Subcutaneous abdominal adipose tissue (tissue), 5 donors: ENCODE measurements around the gene HMCN2.

Experiments used
- H3K27ac ChIP-seq: one replicate; pipeline ENCODE4 v1.7.0; 2013; ENCODE audit warnings: low read depth, mild to moderate bottlenecking, inconsistent platforms, low read length, moderate library complexity
- H3K27me3 ChIP-seq, 5 donors: one replicate each; pipeline ENCODE4 v1.7.0; 2013; ENCODE audit warnings: low read length in 5 of 5, inconsistent platforms in 1 of 5; ENCODE audit not compliant: control insufficient read depth in 5 of 5, insufficient read depth in 4 of 5
- H3K36me3 ChIP-seq, 5 donors: one replicate each; pipeline ENCODE4 v1.7.0; 2013; ENCODE audit warnings: low read length in 5 of 5; ENCODE audit not compliant: control insufficient read depth in 5 of 5, insufficient read depth in 5 of 5
- H3K4me1 ChIP-seq, 5 donors: one replicate each; pipeline ENCODE4 v1.7.0; 2013; ENCODE audit warnings: low read length in 5 of 5, mild to moderate bottlenecking in 3 of 5, moderate library complexity in 1 of 5; ENCODE audit not compliant: control insufficient read depth in 5 of 5, insufficient read depth in 5 of 5
- H3K4me3 ChIP-seq, 5 donors: one replicate each; pipeline ENCODE4 v1.7.0; 2013; ENCODE audit warnings: low read length in 5 of 5, low read depth in 1 of 5
- H3K9ac ChIP-seq, 5 donors: one replicate each; pipeline ENCODE4 v1.7.0; 2013; ENCODE audit warnings: low read length in 5 of 5, mild to moderate bottlenecking in 4 of 5, moderate library complexity in 3 of 5
- H3K9me3 ChIP-seq, 5 donors: one replicate each; pipeline ENCODE4 v1.7.0; 2013; ENCODE audit warnings: low read length in 5 of 5; ENCODE audit not compliant: control insufficient read depth in 5 of 5
- donor health status: healthy.
- donor health status: healthy.
- donor health status: healthy.
- donor health status: healthy.
- donor health status: healthy.

The HMCN2 gene

GRCh38 chr9:130316430-130316829 is 50.9 kb downstream of the HMCN2 start:
- no peak overlapping the region for H3K9ac ChIP-seq
- no peaks in the 10 kb centered on the region for H3K36me3 ChIP-seq
- no peak overlapping the region for H3K4me3 ChIP-seq
- H3K9me3 ChIP-seq, result no peaks in the 10 kb centered on the region
- H3K27ac ChIP-seq, result no peak overlapping the region
- peaks cover 16 to 35% (median 22%) of the 10 kb centered on the region in 5 donors for H3K27me3 ChIP-seq
- H3K4me1 ChIP-seq, result peaks cover 0 to 23% (median 12%) of the 10 kb centered on the region in 5 donors

- Histone ChIP-seq H3K27ac (peak overlapping the region; percentile 65), H3K9me3 (no peaks in the 10 kb centered on the region), H3K9ac (no peak overlapping the region), H3K36me3 (no peaks in the 10 kb centered on the region), H3K27me3 (peaks cover 21 to 44% (median 34%) of the 10 kb centered on the region in 5 donors), H3K4me1 (peaks cover 0 to 19% (median 10%) of the 10 kb centered on the region in 5 donors), H3K4me3 (no peak overlapping the region)
Measured at GRCh38 chr9:130319300-130319699, 53.7 kb downstream of the HMCN2 start.

GRCh38 chr9:130319944-130320712 is 54.6 kb downstream of the HMCN2 start:
- Histone ChIP-seq H3K4me1 (peaks cover 0 to 19% (median 10%) of the 10 kb centered on the region in 5 donors), H3K9me3 (no peaks in the 10 kb centered on the region), H3K27me3 (peaks cover 21 to 45% (median 36%) of the 10 kb centered on the region in 5 donors), H3K4me3 (peak overlapping the region in 1 of 5 donors; percentile 42), H3K27ac (no peak overlapping the region), H3K36me3 (no peaks in the 10 kb centered on the region), H3K9ac (no peak overlapping the region)

GRCh38 chr9:130320723-130321481 is 55.3 kb downstream of the HMCN2 start:
- peak overlapping the region in 1 of 5 donors; percentile 42 for H3K4me3 ChIP-seq
- no peaks in the 10 kb centered on the region for H3K9me3 ChIP-seq
- H3K27me3 ChIP-seq, result peaks cover 28 to 49% (median 41%) of the 10 kb centered on the region in 5 donors
- peaks cover 0 to 19% (median 10%) of the 10 kb centered on the region in 5 donors for H3K4me1 ChIP-seq
- H3K36me3 ChIP-seq, result no peaks in the 10 kb centered on the region
- no peak overlapping the region for H3K27ac ChIP-seq
- no peak overlapping the region for H3K9ac ChIP-seq

- no peak overlapping the region for H3K9ac ChIP-seq
- H3K36me3 ChIP-seq, result no peaks in the 10 kb centered on the region
- peaks cover 0 to 19% (median 10%) of the 10 kb centered on the region in 5 donors for H3K4me1 ChIP-seq
- no peak overlapping the region for H3K4me3 ChIP-seq
- H3K27ac ChIP-seq, result no peak overlapping the region
- no peaks in the 10 kb centered on the region for H3K9me3 ChIP-seq
- H3K27me3 ChIP-seq, result peaks cover 25 to 51% (median 43%) of the 10 kb centered on the region in 5 donors
Measured at GRCh38 chr9:130321539-130321938, 56.0 kb downstream of the HMCN2 start.

GRCh38 chr9:130323051-130323745 is 57.6 kb downstream of the HMCN2 start:
- Histone ChIP-seq H3K27ac (no peak overlapping the region), H3K4me1 (peaks cover 0 to 28% (median 21%) of the 10 kb centered on the region in 5 donors), H3K36me3 (no peaks in the 10 kb centered on the region), H3K27me3 (peaks cover 35 to 65% (median 52%) of the 10 kb centered on the region in 5 donors), H3K9me3 (no peaks in the 10 kb centered on the region), H3K4me3 (no peak overlapping the region), H3K9ac (no peak overlapping the region)

- H3K4me1 ChIP-seq, result peaks cover 0 to 34% (median 25%) of the 10 kb centered on the region in 5 donors
- H3K4me3 ChIP-seq, result no peak overlapping the region
- no peaks in the 10 kb centered on the region for H3K36me3 ChIP-seq
- H3K27me3 ChIP-seq, result peaks cover 23 to 59% (median 41%) of the 10 kb centered on the region in 5 donors
- H3K27ac ChIP-seq, result no peak overlapping the region
- H3K9me3 ChIP-seq, result no peaks in the 10 kb centered on the region
- no peak overlapping the region for H3K9ac ChIP-seq
Measured at GRCh38 chr9:130325921-130326320, 60.4 kb downstream of the HMCN2 start.

- H3K4me3 ChIP-seq, result no peak overlapping the region
- no peak overlapping the region for H3K27ac ChIP-seq
- peaks cover 23 to 58% (median 36%) of the 10 kb centered on the region in 5 donors for H3K27me3 ChIP-seq
- no peak overlapping the region for H3K9ac ChIP-seq
- peaks cover 0 to 46% (median 31%) of the 10 kb centered on the region in 5 donors for H3K4me1 ChIP-seq
- no peaks in the 10 kb centered on the region for H3K9me3 ChIP-seq
- no peaks in the 10 kb centered on the region for H3K36me3 ChIP-seq
Measured at GRCh38 chr9:130327070-130327780, 61.7 kb downstream of the HMCN2 start.

- Histone ChIP-seq H3K4me3 (no peak overlapping the region), H3K9ac (no peak overlapping the region), H3K27ac (no peak overlapping the region), H3K4me1 (peaks cover 0 to 47% (median 31%) of the 10 kb centered on the region in 5 donors), H3K9me3 (no peaks in the 10 kb centered on the region), H3K36me3 (no peaks in the 10 kb centered on the region), H3K27me3 (peaks cover 23 to 60% (median 36%) of the 10 kb centered on the region in 5 donors)
Measured at GRCh38 chr9:130327781-130328348, 62.3 kb downstream of the HMCN2 start.
